Endodermal cell (in vitro differentiated cells): ENCODE measurements around the gene C1orf174. TPM values are rescaled to one million over a fixed set of nuclear protein-coding genes. Genes with fewer than 3 reads are reported as not detected.

ENCODE experiments used
- DNase-seq: peaks from one replicate; pipeline ENCODE4 v3.0.0-alpha.2; 2017
- H3K27ac ChIP-seq: 2 replicates; pipeline ENCODE4 v1.5.1; 2013; ENCODE audit warnings: mild to moderate bottlenecking, low read depth, low read length, moderate library complexity
- H3K27me3 ChIP-seq: 2 replicates; pipeline ENCODE4 v1.6.1; 2013; ENCODE audit warnings: mild to moderate bottlenecking, low read length, moderate library complexity; ENCODE audit not compliant: insufficient read depth, control insufficient read depth, poor library complexity, severe bottlenecking
- H3K36me3 ChIP-seq: 2 replicates; pipeline ENCODE4 v1.7.0; 2013; ENCODE audit warnings: mild to moderate bottlenecking, low read length, moderate library complexity; ENCODE audit not compliant: control insufficient read depth, insufficient read depth
- H3K4me1 ChIP-seq: one replicate; pipeline ENCODE4 v1.7.0; 2013; ENCODE audit warnings: low read length; ENCODE audit not compliant: control insufficient read depth, insufficient read depth
- H3K4me3 ChIP-seq: 2 replicates; pipeline ENCODE4 v1.5.1; 2013; ENCODE audit warnings: mild to moderate bottlenecking, low read length, moderate library complexity
- H3K9ac ChIP-seq: 2 replicates; pipeline ENCODE4 v1.6.1; 2013; ENCODE audit warnings: mild to moderate bottlenecking, low read length, moderate library complexity; ENCODE audit not compliant: poor library complexity, severe bottlenecking; ENCODE audit errors: extremely low read depth
- H3K9me3 ChIP-seq: 2 replicates; pipeline ENCODE4 v1.6.1; 2013; ENCODE audit warnings: mild to moderate bottlenecking, low read length, moderate library complexity; ENCODE audit not compliant: control insufficient read depth
- H3K27ac Mint-ChIP-seq: 2 replicates; pipeline ENCODE4 v1.8.0; 2020; ENCODE audit warnings: mixed read lengths
- H3K27me3 Mint-ChIP-seq: 2 replicates; pipeline ENCODE4 v1.8.0; 2021; ENCODE audit warnings: mild to moderate bottlenecking, mixed read lengths; ENCODE audit not compliant: insufficient read depth
- H3K36me3 Mint-ChIP-seq: 2 replicates; pipeline ENCODE4 v1.8.0; 2020; ENCODE audit warnings: low read depth, mixed read lengths
- H3K4me1 Mint-ChIP-seq: 2 replicates; pipeline ENCODE4 v1.8.0; 2020; ENCODE audit warnings: mixed read lengths
- H3K4me3 Mint-ChIP-seq: 2 replicates; pipeline ENCODE4 v1.8.0; 2020; ENCODE audit warnings: mild to moderate bottlenecking, moderate library complexity, mixed read lengths
- H3K9me3 Mint-ChIP-seq: 2 replicates; pipeline ENCODE4 v1.8.0; 2020; ENCODE audit warnings: mild to moderate bottlenecking, mixed read lengths
- CTCF ChIP-seq: fragments of 200-600 bp; sonication (generic); conservative IDR thresholded peaks from 2 replicates; pipeline ENCODE4 v1.5.0; 2021; ENCODE audit warnings: antibody characterized with exemption, mild to moderate bottlenecking
- WGBS, 2 experiments: methylation state at CpG; one replicate each; pipeline versions ENCODE4 v1.1.5 to v1.1.7; 2013; ENCODE audit warnings: missing lambda C conversion rate in 2 of 2, mixed read lengths in 1 of 2; ENCODE audit not compliant: insufficient coverage in 1 of 2, insufficient read length in 1 of 2; 5-methylcytosine and 5-hydroxymethylcytosine counted together
- total RNA-seq, 2 donors: library from RNA; stranded (reverse); fragmentation: NEBNext Ultra II Directional in 1 of 2; extraction: Animal tissue kit (Norgen Biotek cat#: 25700) in 1 of 2; gene quantifications; 2 replicates in 1 of 2; 3 replicates in 1 of 2; pipeline ENCODE4 v1.2.1, GENCODE V29; 2021

Gene C1orf174
- total RNA-seq, 2 donors from 2014 or later = 28.4 to 38.4 TPM

GRCh38 chr1:3945916-3946840, 46.1 kb upstream of the C1orf174 start:
- H3K4me3 ChIP-seq = no peak overlapping the region
- H3K9me3 ChIP-seq = no peaks in the 10 kb centered on the region
- Mint-ChIP-seq H3K4me3 (no peak overlapping the region), H3K36me3 (no peaks in the 10 kb centered on the region), H3K9me3 (peaks cover 5% of the 10 kb centered on the region), H3K4me1 (no peaks in the 10 kb centered on the region), H3K27me3 (peaks cover 3% of the 10 kb centered on the region), H3K27ac (no peak overlapping the region)
- no peak overlapping the region for H3K9ac ChIP-seq
- no peak overlapping the region for H3K27ac ChIP-seq
- DNase-seq = no peak
- no peaks in the 10 kb centered on the region for H3K27me3 ChIP-seq
- H3K36me3 ChIP-seq = no peaks in the 10 kb centered on the region
- WGBS, 2 experiments = 88 to 95% methylated on average over 14 to 22 of the region's 22 CpGs
- TF ChIP-seq CTCF = no peak
- no peaks in the 10 kb centered on the region for H3K4me1 ChIP-seq

- H3K4me1 ChIP-seq = no peaks in the 10 kb centered on the region
- no peak for TF ChIP-seq CTCF
- H3K9me3 ChIP-seq = no peaks in the 10 kb centered on the region
- H3K27ac ChIP-seq = no peak overlapping the region
- WGBS, 2 experiments = 84 to 93% methylated on average over 6 to 12 of the region's 12 CpGs
- no peak overlapping the region for H3K9ac ChIP-seq
- no peak overlapping the region for H3K4me3 ChIP-seq
- no peak for DNase-seq
- H3K9me3 Mint-ChIP-seq = peaks cover 5% of the 10 kb centered on the region
- no peak overlapping the region for H3K27ac Mint-ChIP-seq
- no peaks in the 10 kb centered on the region for H3K36me3 ChIP-seq
- H3K27me3 Mint-ChIP-seq = peaks cover 3% of the 10 kb centered on the region
- no peaks in the 10 kb centered on the region for H3K4me1 Mint-ChIP-seq
- H3K36me3 Mint-ChIP-seq = no peaks in the 10 kb centered on the region
- H3K4me3 Mint-ChIP-seq = no peak overlapping the region
- H3K27me3 ChIP-seq = no peaks in the 10 kb centered on the region
Measured at GRCh38 chr1:3945222-3945621, 45.1 kb upstream of the C1orf174 start.

DNA sequence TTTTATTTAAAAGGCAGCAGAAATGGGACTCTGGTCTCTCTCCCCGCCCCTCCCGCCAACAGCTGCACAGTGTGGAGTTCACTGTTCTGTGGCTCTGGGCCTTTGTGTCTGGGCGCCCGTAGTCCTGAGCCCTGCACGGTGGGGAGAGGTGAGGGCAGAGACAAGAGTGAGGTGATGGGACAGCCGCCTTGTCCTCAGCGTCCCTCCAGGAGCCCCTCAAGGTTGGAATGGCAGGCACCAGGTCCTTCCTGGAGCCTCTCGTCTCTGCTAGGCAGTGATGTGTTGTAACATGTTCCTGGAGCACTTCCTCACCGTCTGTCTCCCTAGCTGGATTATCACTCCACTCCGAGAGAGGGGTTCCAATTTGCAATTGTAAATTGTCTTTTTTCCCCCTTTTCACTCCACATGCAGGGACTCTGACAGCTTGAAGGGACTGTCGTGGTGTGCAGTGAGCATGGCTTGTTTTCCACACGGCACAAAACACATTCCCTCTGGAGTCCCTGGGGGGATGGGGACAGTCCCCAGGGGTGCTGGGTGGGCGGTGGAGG, 44.6 kb upstream of the C1orf174 start:
- Histone ChIP-seq H3K4me1 (no peaks in the 10 kb centered on the region), H3K9ac (no peak overlapping the region), H3K27me3 (no peaks in the 10 kb centered on the region), H3K9me3 (no peaks in the 10 kb centered on the region), H3K36me3 (no peaks in the 10 kb centered on the region), H3K4me3 (no peak overlapping the region), H3K27ac (no peak overlapping the region)
- Mint-ChIP-seq H3K36me3 (no peaks in the 10 kb centered on the region), H3K4me3 (no peak overlapping the region), H3K9me3 (peaks cover 5% of the 10 kb centered on the region), H3K27me3 (peaks cover 4% of the 10 kb centered on the region), H3K4me1 (no peaks in the 10 kb centered on the region), H3K27ac (no peak overlapping the region)
- TF ChIP-seq CTCF = no peak
- WGBS, 2 experiments = 80 to 87% methylated on average over 5 to 13 of the region's 13 CpGs
- no peak for DNase-seq
